Gastrocnemius medialis (tissue), 4 donors: ENCODE measurements around the gene PLIN5.

Experiments
- CTCF ChIP-seq, 5 experiments: fragments of 450-650 bp in 3 of 5; fragments of 200-600 bp in 2 of 5; sonication (generic) in 2 of 5; IDR thresholded peaks in 4 of 5; conservative IDR thresholded peaks in 1 of 5; 1 replicate in 4 of 5; 2 replicates in 1 of 5; pipeline ENCODE4 v1.5.1; 2016 to 2019; ENCODE audit warnings: antibody characterized with exemption in 5 of 5, mild to moderate bottlenecking in 3 of 5, moderate library complexity in 3 of 5
- POLR2A ChIP-seq, 2 donors: fragments of 450-650 bp; IDR thresholded peaks; one replicate each; pipeline ENCODE4 v1.6.1; 2017; ENCODE audit warnings: antibody characterized with exemption in 2 of 2, mild to moderate bottlenecking in 2 of 2, moderate library complexity in 2 of 2

GRCh38 chr19:4568886-4569285, 33.9 kb upstream of the PLIN5 start:
- TF ChIP-seq CTCF (IDR thresholded peaks at IDR 0.05 in 4 of 5, conservative IDR thresholded peaks at IDR 0.05 in 1 of 5) (no peak), POLR2A (IDR thresholded peaks at IDR 0.05) (no peak)
